HUES48 (cell line): ENCODE data around the gene C3orf49.

ENCODE experiments used
- H3K27ac ChIP-seq: one replicate; pipeline ENCODE4 v1.7.0; 2013; ENCODE audit warnings: low read depth, low read length, inconsistent platforms
- H3K27me3 ChIP-seq: 2 replicates; pipeline ENCODE4 v1.6.1; 2013; ENCODE audit warnings: mild to moderate bottlenecking, low read length; ENCODE audit not compliant: control insufficient read depth, insufficient read depth
- H3K36me3 ChIP-seq: 2 replicates; pipeline ENCODE4 v1.6.1; 2013; ENCODE audit warnings: low read length; ENCODE audit not compliant: control insufficient read depth, insufficient read depth
- H3K4me1 ChIP-seq: 2 replicates; pipeline ENCODE4 v1.6.1; 2013; ENCODE audit warnings: mild to moderate bottlenecking, low read length; ENCODE audit not compliant: control insufficient read depth, insufficient read depth
- H3K4me3 ChIP-seq: 2 replicates; pipeline ENCODE4 v1.5.1; 2013; ENCODE audit warnings: mild to moderate bottlenecking, low read depth, low read length
- H3K9ac ChIP-seq: 2 replicates; pipeline ENCODE4 v1.6.1; 2013; ENCODE audit warnings: mild to moderate bottlenecking, low read depth, low read length, moderate library complexity
- H3K9me3 ChIP-seq: 2 replicates; pipeline ENCODE4 v1.6.1; 2013; ENCODE audit warnings: low read length; ENCODE audit not compliant: control insufficient read depth, insufficient read depth

Gene C3orf49

DNA sequence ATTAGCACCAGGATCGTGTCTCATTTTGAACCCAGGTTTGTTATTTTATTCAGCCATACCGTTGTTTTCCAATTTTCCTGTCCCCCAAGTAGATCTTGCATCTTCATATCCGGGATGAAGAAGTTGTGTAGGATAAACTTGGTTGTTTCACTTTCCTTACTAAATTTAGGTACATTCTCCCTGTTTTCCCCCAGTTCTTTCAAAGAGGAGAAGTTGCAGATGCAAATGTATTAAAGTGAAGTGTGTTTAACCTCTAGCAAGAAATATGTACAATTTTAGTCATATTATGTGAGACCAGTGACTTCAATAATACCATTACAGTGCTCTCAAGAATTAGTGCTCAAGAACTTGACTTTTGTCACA is 45.8 kb downstream of the C3orf49 start:
- Histone ChIP-seq H3K4me3 (peak overlapping the region; percentile 67), H3K9me3 (no peaks in the 10 kb centered on the region), H3K27ac (no peak overlapping the region), H3K27me3 (no peaks in the 10 kb centered on the region), H3K9ac (peak overlapping the region; percentile 42; the same call in 1 of the 2 replicates), H3K36me3 (peaks cover 6% of the 10 kb centered on the region; the same call in 1 of the 2 replicates), H3K4me1 (peaks cover 19% of the 10 kb centered on the region)

DNA sequence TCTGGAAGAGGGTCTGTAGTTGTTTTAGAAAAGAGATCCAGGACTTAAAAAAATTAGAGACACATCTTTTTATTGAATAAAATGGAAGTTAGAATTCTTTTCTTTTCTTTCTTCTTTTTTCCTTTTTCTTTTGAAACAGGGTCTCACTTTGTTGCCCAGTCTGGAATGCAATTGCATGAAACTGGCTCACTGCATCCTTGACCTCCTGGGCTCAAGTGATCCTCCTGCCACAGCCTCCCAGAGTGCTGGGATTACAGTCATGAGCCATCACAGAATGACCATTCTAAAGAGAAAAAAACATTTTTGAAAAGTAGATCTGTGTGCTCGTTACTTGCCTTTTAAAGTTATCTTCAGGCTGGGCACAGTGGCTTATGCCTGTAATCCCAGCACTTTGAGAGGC is 48.1 kb downstream of the C3orf49 start:
- Histone ChIP-seq H3K36me3 (peaks cover 6% of the 10 kb centered on the region; the same call in 1 of the 2 replicates), H3K4me1 (peaks cover 18% of the 10 kb centered on the region), H3K9ac (no peak overlapping the region), H3K27ac (no peak overlapping the region), H3K27me3 (no peaks in the 10 kb centered on the region), H3K9me3 (no peaks in the 10 kb centered on the region), H3K4me3 (no peak overlapping the region)

DNA sequence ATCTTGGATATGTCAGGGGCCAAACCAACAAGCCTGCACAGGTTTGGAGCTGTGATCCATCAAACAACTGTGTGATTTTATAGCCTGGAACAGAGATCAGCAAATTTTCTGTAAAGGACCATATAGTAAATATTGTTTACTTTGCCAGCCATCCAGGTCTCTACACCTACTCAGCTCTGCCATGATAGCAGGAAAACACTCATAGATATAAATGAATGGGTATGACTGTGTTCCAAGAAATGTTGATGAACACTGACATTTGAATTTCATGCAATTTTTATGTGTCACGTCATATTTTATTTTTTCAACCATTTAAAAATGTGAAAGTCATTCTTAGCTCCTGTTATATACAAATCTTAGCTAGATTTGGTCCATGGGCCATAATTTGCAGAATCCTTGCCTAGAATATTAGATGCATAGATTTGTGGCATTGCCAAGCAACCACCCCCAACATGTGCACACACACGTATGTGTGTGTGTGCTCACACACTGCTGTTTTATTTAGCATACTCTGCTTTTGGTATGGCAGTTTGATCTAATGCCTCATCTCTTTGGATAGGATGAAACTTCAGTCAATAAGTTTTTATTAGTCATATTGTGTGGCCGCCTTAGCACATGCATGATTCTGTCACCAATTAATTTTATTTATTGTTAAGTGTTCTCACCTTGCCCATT is 51.0 kb downstream of the C3orf49 start:
- Histone ChIP-seq H3K4me1 (peaks cover 17% of the 10 kb centered on the region), H3K27ac (no peak overlapping the region), H3K27me3 (no peaks in the 10 kb centered on the region), H3K4me3 (no peak overlapping the region), H3K9ac (no peak overlapping the region), H3K36me3 (peaks cover 6% of the 10 kb centered on the region; the same call in 1 of the 2 replicates), H3K9me3 (no peaks in the 10 kb centered on the region)

DNA sequence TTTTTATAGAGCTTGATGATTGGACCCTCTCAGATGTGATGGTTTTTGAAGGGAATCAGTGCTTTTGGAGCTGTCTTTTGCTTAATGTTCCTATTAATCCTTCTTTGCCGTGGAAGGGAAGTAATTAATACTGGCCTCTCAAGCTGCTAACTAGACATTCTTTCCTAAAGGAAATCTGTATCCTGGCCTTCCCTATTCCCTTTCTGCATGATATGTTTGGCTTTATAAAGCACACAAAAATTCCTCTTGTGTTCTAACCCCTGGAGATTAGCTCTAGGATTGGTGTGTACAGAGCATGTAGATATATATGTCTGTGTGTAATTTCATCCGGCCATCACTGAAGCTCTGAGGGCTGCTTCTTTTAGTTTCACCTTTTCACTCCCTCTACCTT is 51.5 kb downstream of the C3orf49 start:
- Histone ChIP-seq H3K27ac (no peak overlapping the region), H3K9ac (no peak overlapping the region), H3K9me3 (no peaks in the 10 kb centered on the region), H3K4me3 (no peak overlapping the region), H3K36me3 (peaks cover 6% of the 10 kb centered on the region; the same call in 1 of the 2 replicates), H3K27me3 (no peaks in the 10 kb centered on the region), H3K4me1 (peaks cover 17% of the 10 kb centered on the region)

DNA sequence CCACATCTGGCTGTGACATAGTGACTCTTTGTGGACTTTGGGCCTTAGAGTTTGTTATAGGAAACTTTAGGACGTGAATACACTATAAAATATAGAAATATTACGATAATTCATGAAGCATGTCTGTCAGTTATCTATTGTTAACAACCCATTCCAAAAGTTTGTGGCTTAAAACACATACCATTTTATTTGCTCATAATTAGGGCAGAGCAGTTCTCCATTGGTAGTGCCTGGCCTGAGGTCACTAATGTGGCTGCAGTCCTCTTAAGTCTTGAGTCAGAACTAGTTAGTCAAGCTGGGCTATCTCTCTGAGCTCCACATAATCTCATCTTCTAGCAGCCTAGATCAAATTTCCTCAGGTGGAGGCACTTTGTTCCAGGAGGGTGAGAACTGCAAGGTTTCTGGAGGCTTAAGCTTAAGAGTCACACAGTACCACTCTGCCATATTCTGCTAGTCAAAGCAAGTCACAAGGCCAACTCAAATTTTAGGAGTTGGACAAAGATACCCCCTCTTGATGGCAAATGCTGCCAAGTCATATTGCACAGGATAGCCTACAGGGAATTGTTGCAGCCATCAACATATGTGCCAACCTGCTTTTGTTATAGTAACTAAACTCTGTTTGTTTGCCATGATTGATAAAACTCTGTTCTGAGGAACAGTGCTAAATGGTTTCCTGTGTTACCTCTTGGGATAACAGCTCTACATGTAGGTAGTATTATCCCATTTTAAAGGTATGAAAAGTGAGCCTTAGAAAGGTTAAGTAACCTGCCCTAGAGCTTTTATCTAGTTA is 53.2 kb downstream of the C3orf49 start:
- Histone ChIP-seq H3K4me3 (no peak overlapping the region), H3K9me3 (no peaks in the 10 kb centered on the region), H3K36me3 (no peaks in the 10 kb centered on the region; the same call in 1 of the 2 replicates), H3K27ac (no peak overlapping the region), H3K9ac (no peak overlapping the region), H3K4me1 (peaks cover 21% of the 10 kb centered on the region), H3K27me3 (no peaks in the 10 kb centered on the region)

DNA sequence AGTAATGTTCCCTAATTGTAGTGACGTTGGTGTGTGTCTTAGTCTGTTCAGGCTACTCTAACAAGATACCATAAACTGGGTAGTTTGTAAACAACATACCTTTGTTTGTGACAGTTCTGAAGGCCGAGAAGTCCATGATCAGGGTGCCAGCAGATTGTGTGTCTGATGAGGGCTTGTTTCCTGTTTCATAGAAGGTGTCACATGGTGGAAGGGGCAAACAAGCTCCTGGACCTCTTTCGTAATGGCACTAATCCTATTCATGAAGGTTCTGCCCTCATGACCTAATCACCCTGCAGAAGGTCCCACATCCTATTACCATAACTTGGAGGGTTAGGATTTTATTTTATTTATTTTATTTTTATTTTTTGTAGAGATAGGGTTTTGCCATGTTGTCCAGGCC is 55.7 kb downstream of the C3orf49 start:
- no peaks in the 10 kb centered on the region for H3K9me3 ChIP-seq
- no peak overlapping the region for H3K9ac ChIP-seq
- H3K27me3 ChIP-seq = no peaks in the 10 kb centered on the region
- H3K27ac ChIP-seq = no peak overlapping the region
- H3K4me1 ChIP-seq = peaks cover 35% of the 10 kb centered on the region
- no peak overlapping the region for H3K4me3 ChIP-seq
- no peaks in the 10 kb centered on the region for H3K36me3 ChIP-seq

DNA sequence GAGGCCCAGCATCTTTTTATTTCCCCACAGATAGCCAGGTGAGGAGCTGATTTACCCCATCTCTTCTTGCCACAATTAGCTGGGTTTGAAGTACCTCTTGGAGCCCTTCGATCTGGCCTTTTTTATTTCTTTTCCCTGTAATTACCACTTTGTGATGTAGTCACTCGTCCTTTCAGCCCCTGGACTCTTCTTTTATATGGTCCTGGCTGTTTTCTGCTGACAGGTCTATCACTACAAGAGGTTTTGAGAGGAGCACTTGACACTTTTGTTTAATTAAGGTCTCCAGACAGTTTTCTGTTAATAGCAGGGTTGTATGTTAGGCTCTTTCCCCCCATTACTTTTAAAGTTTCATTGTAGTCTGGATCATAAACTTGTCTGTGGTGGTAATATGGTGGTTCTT is 56.4 kb downstream of the C3orf49 start:
- Histone ChIP-seq H3K4me1 (peaks cover 35% of the 10 kb centered on the region), H3K27ac (no peak overlapping the region), H3K9me3 (no peaks in the 10 kb centered on the region), H3K27me3 (no peaks in the 10 kb centered on the region), H3K4me3 (no peak overlapping the region), H3K36me3 (no peaks in the 10 kb centered on the region), H3K9ac (no peak overlapping the region)

DNA sequence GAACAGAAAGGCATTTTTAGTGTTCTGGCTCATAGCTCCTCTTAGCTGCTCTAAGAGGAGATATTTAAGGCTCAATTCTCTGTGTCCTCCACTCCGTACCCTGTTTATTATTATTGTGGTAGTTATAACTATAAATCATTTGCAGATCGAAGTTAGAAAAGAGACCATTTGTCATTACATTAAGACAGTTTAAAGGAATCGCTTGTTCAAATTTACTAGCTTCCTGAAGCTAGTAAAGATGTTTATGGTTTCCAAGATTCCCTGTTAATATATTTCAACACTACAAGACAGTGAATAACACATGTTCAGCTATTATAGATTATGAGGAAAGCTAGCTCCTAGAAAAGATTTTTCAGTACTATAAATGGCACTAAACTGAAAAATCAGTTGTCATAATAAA is 57.2 kb downstream of the C3orf49 start:
- H3K4me3 ChIP-seq = no peak overlapping the region
- H3K4me1 ChIP-seq = peaks cover 29% of the 10 kb centered on the region
- H3K27ac ChIP-seq = no peak overlapping the region
- H3K9ac ChIP-seq = no peak overlapping the region
- no peaks in the 10 kb centered on the region for H3K36me3 ChIP-seq
- no peaks in the 10 kb centered on the region for H3K9me3 ChIP-seq
- H3K27me3 ChIP-seq = no peaks in the 10 kb centered on the region

DNA sequence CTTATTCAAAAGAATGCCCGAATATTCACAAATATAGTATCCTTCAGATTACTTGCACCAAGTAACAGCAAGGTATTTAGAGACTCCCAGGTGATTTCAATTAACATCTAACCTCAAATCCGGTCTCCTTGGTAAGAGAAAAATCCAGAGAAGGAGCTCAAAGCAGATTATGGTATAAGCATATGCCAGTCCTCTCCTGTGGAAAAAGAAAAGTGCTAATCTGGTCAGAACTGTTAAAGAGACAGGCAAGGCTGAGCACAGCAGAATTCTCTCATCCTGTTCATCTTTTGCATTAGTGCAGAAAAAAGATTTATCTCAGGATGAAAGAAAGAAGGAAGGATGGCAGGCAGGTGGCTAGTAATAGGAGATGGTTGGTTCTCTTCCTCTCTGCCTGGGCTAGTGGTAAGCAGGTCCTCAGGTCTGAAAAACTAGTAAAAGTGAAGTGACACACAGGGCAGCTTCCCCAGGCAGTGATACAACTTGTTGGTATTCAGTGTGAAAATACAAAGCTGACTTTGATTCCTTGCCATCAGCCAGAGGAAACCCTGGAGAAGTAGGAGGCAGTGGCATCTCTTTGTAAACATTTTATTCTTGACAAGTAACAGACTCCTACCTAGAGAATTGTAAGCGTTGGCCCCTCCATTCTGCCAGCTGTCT is 58.8 kb downstream of the C3orf49 start:
- Histone ChIP-seq H3K9ac (no peak overlapping the region), H3K27ac (peak overlapping the region; percentile 24), H3K4me3 (no peak overlapping the region), H3K36me3 (no peaks in the 10 kb centered on the region), H3K27me3 (no peaks in the 10 kb centered on the region), H3K4me1 (peaks cover 19% of the 10 kb centered on the region), H3K9me3 (no peaks in the 10 kb centered on the region)

DNA sequence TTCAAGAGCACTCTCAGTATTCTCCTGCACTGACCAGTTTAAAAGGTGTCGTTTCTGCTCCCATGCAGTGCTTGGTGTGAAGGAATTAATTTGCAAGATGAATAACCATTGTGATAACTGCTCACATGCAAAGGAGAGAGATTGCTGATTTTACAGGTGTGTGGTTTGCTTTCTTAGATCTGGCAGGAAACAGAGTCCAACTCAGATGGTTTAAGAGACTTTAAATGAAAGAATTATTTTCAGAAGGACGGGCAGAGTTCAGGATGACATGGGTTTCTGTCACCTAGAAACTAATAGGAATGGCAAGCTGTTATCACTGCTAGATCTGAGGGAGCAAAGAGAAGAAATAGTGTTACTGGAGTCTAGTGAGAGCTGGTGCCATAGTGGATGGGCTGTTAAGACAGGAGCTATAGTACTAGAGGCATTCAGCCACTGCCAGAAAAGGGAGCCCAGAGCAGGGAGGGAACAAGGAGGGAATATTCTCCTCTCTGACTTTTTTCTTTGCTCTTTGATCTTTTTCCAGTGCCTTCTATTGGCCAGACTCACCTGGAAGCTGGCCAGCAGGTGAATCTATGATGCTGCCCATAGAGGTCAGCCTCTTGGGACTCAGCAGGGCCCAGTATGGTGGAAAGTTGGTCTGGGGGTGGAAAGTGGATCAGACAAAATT is 59.4 kb downstream of the C3orf49 start:
- no peaks in the 10 kb centered on the region for H3K9me3 ChIP-seq
- H3K4me3 ChIP-seq = no peak overlapping the region
- H3K9ac ChIP-seq = no peak overlapping the region
- H3K27me3 ChIP-seq = no peaks in the 10 kb centered on the region
- H3K4me1 ChIP-seq = peaks cover 19% of the 10 kb centered on the region
- H3K36me3 ChIP-seq = no peaks in the 10 kb centered on the region
- H3K27ac ChIP-seq = peak overlapping the region; percentile 24
